ENCODE data around the gene TRMO. TPM values are rescaled to one million over a fixed set of nuclear protein-coding genes. Genes with fewer than 3 reads are reported as not detected.
"Not testable (repeated sequence)": the region's sequence is repeated elsewhere in the genome, so short reads cannot be mapped to it uniquely, and the experiment has no call there.

Gene TRMO, protein sequence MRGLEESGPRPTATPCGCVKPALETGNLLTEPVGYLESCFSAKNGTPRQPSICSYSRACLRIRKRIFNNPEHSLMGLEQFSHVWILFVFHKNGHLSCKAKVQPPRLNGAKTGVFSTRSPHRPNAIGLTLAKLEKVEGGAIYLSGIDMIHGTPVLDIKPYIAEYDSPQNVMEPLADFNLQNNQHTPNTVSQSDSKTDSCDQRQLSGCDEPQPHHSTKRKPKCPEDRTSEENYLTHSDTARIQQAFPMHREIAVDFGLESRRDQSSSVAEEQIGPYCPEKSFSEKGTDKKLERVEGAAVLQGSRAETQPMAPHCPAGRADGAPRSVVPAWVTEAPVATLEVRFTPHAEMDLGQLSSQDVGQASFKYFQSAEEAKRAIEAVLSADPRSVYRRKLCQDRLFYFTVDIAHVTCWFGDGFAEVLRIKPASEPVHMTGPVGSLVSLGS
- total RNA-seq, result 10 to 100 TPM; 26.6 to 31.8 TPM

DNA sequence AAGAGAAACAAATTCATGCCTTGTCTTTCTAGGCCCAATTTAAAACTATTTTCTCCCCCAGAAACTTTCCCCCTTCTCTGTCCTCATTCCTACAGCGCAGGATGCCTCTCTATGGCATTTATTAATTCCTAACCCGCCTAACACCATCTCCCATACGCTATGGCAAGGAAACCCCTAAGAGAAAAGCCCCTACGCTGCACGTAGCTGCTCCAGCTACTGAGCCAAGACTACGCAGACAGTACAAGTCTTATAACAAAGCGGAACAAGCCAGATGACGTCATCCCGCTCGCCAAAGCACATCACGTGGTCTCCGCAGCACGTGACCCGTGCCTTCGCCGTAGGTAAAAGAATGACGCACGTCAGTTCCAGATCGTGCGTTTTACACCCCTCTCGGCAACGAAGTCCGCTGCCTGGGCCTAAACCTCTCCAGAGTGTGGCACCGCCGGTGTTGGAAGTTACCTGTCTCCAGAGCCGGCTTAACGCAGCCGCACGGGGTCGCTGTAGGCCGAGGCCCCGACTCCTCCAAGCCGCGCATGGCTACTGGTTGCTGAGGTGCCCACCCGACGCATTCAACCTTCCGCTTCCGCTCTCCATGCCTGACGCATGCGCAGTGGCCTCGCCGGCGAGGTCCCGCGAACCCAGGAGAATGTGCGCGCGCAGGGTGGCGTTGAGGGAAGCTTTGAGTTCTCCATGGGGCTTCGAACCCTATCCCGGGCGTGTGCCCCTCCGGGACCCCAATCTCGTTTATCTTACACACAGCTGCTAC, at the start of gene TRMO:
Gene TRMO (minus strand): TSS at position 542 of the 766 bp plus-strand sequence. CDS start 7 bp downstream, at position 535.
- peak within 1 kb of the TSS; percentile 96 for H3K4me3 Mint-ChIP-seq
- peaks cover 60% of the 10 kb centered on the region for H3K4me1 Mint-ChIP-seq
- H3K27ac Mint-ChIP-seq, result peak within 1 kb of the TSS; percentile 99
- DNase-seq, result peak; percentile 98
- H3K36me3 Mint-ChIP-seq (ENCODE audit: low read depth), result peaks cover 22% of the 10 kb centered on the region
- POLR2A ChIA-PET, result interaction anchor here (0.5 to 1.0 kb wide), 5 partner anchors 17 to 335 kb away, joined by 3 to 7 read pairs (median 4); partner anchors contain the start of gene ANP32B
- no peaks in the 10 kb centered on the region for H3K9me3 Mint-ChIP-seq
- H3K27me3 Mint-ChIP-seq, result peaks cover 2% of the 10 kb centered on the region
- CTCF ChIA-PET, result interaction anchor here (0.6 to 5.8 kb wide), 20 partner anchors 11 to 334 kb away, joined by 3 to 39 read pairs (median 6); partner anchors contain the start of genes ANP32B, NANS and TBC1D2

DNA sequence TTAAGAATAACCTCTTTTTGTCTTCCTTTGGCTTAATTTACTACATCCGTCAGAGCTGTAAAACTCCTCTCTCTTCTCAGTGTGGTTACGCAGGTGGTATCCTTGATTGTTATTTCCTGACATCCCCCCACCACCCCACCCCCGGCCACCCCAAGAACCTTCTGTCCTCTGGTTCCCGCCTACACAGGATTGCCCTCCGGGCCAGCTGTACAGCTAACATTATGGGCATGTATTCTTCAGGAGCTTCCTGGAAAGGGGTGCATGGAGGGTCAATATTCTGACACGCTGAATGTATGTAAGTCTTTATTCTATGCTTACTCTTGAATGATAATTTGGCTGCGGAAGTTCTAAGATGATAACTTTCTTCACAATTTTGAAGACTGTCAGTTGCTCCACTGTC, 47.9 kb upstream of the TRMO start:
- H3K27me3 Mint-ChIP-seq, result peaks cover 11% of the 10 kb centered on the region
- H3K4me1 Mint-ChIP-seq, result peaks cover 9% of the 10 kb centered on the region
- ChIA-PET CTCF (interaction anchor here (0.8 to 1.3 kb wide), 2 partner anchors 13 to 14 kb away, joined by 3 to 7 read pairs; partner anchors contain the start of gene ANP32B), POLR2A (no interaction called here)
- no peaks in the 10 kb centered on the region for H3K36me3 Mint-ChIP-seq (ENCODE audit: low read depth)
- peak overlapping the region; percentile 11 for H3K27ac Mint-ChIP-seq
- no peak overlapping the region for H3K4me3 Mint-ChIP-seq
- peaks cover under 1% of the 10 kb centered on the region for H3K9me3 Mint-ChIP-seq
- no peak for DNase-seq

DNA sequence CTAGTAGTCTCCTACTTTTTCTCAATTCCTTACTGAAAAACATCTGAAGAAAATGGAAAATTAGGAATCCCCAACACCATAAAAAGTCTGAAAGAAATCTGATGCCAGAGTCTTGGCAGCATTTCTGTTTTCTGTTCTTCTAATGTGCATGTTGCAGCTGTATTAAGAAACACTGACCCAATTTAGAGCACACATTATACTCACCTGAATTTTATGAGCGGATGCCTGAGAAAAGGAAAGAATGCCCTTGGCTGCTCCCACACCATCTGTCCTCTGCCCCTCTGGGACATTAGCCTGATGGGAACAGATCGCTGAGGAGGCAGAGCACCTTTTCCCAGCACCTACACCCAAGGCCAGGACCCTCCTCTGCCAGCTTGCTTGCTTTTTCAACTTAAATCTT, 46.7 kb upstream of the TRMO start:
- Mint-ChIP-seq H3K36me3 (ENCODE audit: low read depth) (no peaks in the 10 kb centered on the region), H3K27ac (no peak overlapping the region), H3K4me1 (peaks cover 9% of the 10 kb centered on the region), H3K27me3 (peaks cover 14% of the 10 kb centered on the region), H3K9me3 (no peaks in the 10 kb centered on the region), H3K4me3 (no peak overlapping the region)
- ChIA-PET CTCF (interaction anchor here (0.8 to 3.1 kb wide), 2 partner anchors 14 to 21 kb away, joined by 5 to 19 read pairs; partner anchors contain the start of gene ANP32B), POLR2A (no interaction called here)
- DNase-seq, result no peak

DNA sequence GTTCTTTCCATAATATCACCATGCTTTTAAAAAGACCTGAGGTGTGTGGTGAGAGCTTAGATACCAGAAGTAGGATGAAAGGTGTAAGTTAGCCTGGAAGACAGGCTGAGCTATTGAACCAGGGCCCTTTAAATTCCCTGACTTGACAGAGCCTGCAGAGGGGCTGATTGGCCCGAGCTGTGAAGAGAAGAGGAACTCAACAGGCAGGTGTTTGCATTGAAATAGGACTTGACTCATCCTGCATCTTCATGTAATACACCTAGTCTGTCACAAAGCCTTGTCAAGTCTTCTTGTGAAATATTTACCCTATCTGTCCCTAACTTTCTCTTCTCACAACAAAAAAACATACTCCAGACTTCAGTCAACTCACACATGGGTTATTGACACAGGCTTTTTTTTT, 44.2 kb upstream of the TRMO start:
- CTCF ChIA-PET, result interaction anchor here (1.2 to 3.1 kb wide), 3 partner anchors 16 to 71 kb away, joined by 3 to 19 read pairs (median 9); partner anchors contain the start of genes ANP32B and TRMO
- H3K9me3 Mint-ChIP-seq, result no peaks in the 10 kb centered on the region
- peaks cover 11% of the 10 kb centered on the region for H3K27me3 Mint-ChIP-seq

DNA sequence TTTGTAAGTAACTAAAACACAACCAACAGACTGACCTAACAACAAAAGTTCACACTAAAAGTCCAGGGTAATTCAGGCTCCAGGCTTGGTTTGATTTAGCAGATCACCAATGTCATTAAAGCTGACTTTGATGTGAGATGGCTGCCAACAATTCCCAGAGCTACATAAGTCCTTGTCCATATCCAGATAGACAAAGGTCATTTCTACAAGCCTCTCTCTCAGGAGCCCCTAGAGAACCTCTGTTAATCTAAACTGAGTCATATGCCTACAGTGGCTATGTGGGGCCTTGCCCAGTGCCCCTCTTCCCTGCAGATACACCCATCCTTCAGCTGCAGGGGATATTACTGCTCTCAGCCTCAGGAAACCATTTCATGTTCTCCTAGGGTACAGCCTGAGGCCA, 42.6 kb upstream of the TRMO start:
- no peak overlapping the region for H3K27ac Mint-ChIP-seq
- POLR2A ChIA-PET, result no interaction called here

More for the DNA sequence above, 44.2 kb upstream of the TRMO start:
- no peak overlapping the region for H3K4me3 Mint-ChIP-seq
- no peaks in the 10 kb centered on the region for H3K36me3 Mint-ChIP-seq (ENCODE audit: low read depth)
- H3K27ac Mint-ChIP-seq, result no peak overlapping the region
- DNase-seq, result no peak
- H3K4me1 Mint-ChIP-seq, result peaks cover 9% of the 10 kb centered on the region
- POLR2A ChIA-PET, result no interaction called here

DNA sequence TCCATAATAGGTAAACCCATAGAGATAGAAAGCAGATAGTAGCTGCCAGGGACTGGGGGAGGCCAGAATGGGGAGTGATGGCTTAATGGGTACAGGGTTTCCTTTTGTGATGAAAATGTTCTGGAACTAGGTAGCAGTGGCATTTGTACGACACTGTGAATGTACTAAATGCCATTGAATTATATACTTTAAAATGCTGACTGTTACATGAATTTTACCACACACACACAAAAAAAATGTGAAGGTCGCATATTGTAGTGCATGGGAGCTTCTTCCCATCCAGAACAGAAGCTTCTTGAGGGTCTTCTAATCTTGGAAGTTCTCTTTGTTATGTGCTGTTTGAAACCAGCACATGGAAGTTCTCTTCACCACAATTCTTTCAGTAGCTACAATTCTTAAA, 40.9 kb upstream of the TRMO start:
- ChIA-PET POLR2A (no interaction called here), CTCF (interaction anchor here (1.2 to 1.4 kb wide), 2 partner anchors 20 to 40 kb away, joined by 3 to 5 read pairs; partner anchors contain the start of gene ANP32B)
- H3K4me1 Mint-ChIP-seq, result peaks cover 4% of the 10 kb centered on the region

More for the DNA sequence above, 42.6 kb upstream of the TRMO start:
- CTCF ChIA-PET, result interaction anchor here (1.2 to 2.1 kb wide), 2 partner anchors 16 to 18 kb away, joined by 5 to 6 read pairs; partner anchors contain the start of gene ANP32B
- Mint-ChIP-seq H3K36me3 (ENCODE audit: low read depth) (no peaks in the 10 kb centered on the region), H3K9me3 (no peaks in the 10 kb centered on the region), H3K4me3 (no peak overlapping the region), H3K4me1 (peaks cover 1% of the 10 kb centered on the region), H3K27me3 (peaks cover 11% of the 10 kb centered on the region)
- DNase-seq, result no peak

DNA sequence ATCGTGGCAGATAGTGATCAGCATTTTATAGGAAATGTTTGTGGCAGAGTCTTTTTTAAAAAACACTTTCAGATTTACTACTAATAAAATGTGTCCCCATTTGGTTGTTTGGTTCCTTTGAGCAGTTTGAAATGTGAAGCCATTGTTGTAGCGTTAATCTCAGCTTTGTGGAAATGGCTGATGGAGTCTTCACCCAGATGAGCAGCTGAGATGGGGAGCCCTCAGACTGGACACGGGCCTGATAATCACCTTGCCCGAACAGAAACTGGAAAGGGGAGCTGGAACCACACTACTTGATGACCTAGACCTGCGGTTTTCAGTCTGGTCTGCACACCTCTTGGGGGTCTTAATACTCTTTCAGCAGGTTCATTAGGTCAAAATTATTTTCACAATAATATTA, 40.3 kb upstream of the TRMO start:
- ChIA-PET CTCF (interaction anchor here (0.5 to 1.4 kb wide), 4 partner anchors 14 to 39 kb away, joined by 3 to 5 read pairs (median 3); partner anchors contain the start of gene ANP32B), POLR2A (no interaction called here)
- Mint-ChIP-seq H3K4me1 (peaks cover 4% of the 10 kb centered on the region), H3K9me3 (no peaks in the 10 kb centered on the region), H3K27me3 (peaks cover 11% of the 10 kb centered on the region), H3K27ac (no peak overlapping the region), H3K36me3 (ENCODE audit: low read depth) (no peaks in the 10 kb centered on the region), H3K4me3 (no peak overlapping the region)
- DNase-seq, result no peak

More for the DNA sequence above, 40.9 kb upstream of the TRMO start:
- H3K9me3 Mint-ChIP-seq, result no peaks in the 10 kb centered on the region
- no peak overlapping the region for H3K4me3 Mint-ChIP-seq
- peaks cover 11% of the 10 kb centered on the region for H3K27me3 Mint-ChIP-seq
- no peak overlapping the region for H3K27ac Mint-ChIP-seq
- no peak for DNase-seq
- no peaks in the 10 kb centered on the region for H3K36me3 Mint-ChIP-seq (ENCODE audit: low read depth)

DNA sequence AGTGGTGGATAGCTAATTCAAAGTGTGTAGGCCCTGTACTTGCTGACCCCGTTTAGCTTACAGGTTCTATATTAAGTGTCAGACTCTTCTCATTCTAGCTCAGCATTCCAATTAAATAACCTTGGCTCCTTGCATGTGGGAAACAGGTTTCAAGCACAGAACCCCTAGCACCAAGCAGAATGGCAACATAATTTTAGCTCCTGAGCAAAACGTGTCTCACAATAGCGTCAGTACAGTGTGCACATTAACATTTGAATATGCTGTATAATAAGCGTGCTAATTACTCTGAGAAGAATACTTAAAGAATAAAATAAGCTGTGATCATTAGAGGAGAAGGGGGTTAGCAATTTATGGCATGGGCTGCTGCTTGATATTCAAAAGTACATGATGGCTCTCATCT, 39.8 kb upstream of the TRMO start:
- POLR2A ChIA-PET, result no interaction called here
- Mint-ChIP-seq H3K27me3 (peaks cover 10% of the 10 kb centered on the region), H3K36me3 (ENCODE audit: low read depth) (no peaks in the 10 kb centered on the region), H3K27ac (no peak overlapping the region), H3K4me3 (no peak overlapping the region), H3K4me1 (peaks cover 4% of the 10 kb centered on the region), H3K9me3 (no peaks in the 10 kb centered on the region)
- CTCF ChIA-PET, result interaction anchor here (0.5 to 1.1 kb wide), 3 partner anchors 13 to 83 kb away, joined by 3 read pairs; no protein-coding TSS in a partner anchor
- no peak for DNase-seq

DNA sequence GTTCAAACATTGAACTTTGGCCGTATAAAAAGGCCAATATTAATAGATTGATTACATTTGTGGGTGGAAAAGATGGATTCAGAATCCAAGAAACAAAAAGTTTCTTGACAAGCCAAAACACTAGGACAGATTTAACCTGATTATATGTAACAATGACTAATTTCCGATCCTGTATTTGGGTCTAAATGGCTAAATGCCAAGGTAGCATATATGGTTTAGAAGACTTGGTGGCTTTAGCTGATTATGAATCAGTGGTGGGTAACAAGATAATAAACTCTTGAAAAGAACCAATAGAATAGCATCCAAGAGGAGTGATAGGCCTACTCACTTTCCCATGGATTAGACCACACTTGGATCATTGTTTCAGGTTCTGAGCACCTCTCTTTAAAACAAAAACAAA, 39.1 kb upstream of the TRMO start:
- peaks cover 4% of the 10 kb centered on the region for H3K4me1 Mint-ChIP-seq
- ChIA-PET POLR2A (no interaction called here), CTCF (interaction anchor here (0.5 to 1.1 kb wide), 3 partner anchors 38 to 439 kb away, joined by 3 to 4 read pairs (median 3); no protein-coding TSS in a partner anchor)
- peaks cover 8% of the 10 kb centered on the region for H3K27me3 Mint-ChIP-seq
- no peak overlapping the region for H3K4me3 Mint-ChIP-seq
- H3K36me3 Mint-ChIP-seq (ENCODE audit: low read depth), result no peaks in the 10 kb centered on the region
- H3K27ac Mint-ChIP-seq, result no peak overlapping the region
- no peak for DNase-seq
- no peaks in the 10 kb centered on the region for H3K9me3 Mint-ChIP-seq

DNA sequence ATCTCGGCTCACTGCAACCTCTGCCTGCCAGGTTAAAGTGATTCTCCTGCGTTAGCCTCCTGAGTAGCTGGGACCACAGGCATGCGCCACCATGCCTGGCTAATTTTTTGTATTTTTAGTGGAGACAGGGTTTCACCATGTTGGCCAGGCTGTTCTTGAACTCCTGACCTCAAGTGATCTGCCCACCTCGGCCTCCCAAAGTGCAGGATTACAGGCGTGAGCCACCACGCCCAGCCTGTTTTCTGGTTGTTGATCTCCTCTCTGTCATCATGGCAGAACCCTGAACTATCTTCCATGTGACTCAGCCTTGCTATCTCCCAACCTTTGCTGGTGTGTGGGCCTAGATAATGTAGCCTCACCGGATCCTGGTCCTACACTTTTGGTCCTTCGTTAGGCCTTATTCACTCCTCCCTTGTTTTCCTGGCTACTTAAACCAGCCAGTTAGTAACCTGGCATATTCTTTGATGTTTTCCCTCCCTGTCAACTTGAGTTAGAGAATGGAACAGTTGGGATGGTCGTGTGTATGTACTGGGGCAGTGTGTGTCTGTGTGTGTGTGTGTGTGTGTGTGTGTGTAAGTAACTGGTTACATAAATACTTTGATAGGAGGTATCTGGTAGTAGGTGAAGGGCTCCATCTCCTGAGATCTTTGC, 38.5 kb upstream of the TRMO start:
- DNase-seq; H3K27me3 Mint-ChIP-seq; POLR2A ChIA-PET; H3K9me3 Mint-ChIP-seq; H3K4me1 Mint-ChIP-seq; H3K4me3 Mint-ChIP-seq; H3K36me3 Mint-ChIP-seq (ENCODE audit: low read depth); H3K27ac Mint-ChIP-seq: not testable (repeated sequence)
- CTCF ChIA-PET, result interaction anchor here (1.0 to 2.8 kb wide), 2 partner anchors 37 to 73 kb away, joined by 3 to 14 read pairs; no protein-coding TSS in a partner anchor

DNA sequence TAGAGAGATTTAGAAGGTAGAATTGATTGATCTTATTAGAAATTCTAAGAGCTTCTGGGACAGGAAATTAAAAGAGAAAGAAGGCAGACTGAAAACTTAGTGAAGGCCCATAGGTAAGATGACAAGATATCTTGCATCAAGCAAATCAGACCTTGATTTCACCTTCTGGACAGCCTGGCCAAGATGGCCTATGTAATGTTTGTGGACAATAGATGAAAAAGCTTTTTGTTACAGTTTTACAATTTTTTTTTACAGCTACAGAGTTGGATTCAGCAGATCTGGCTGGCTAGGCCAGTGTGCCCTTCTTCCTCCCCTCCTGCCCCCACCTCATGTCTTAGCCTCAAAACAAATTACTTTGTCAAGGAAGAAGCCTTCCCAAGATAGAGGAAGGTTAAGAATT, 37.3 kb upstream of the TRMO start:
- POLR2A ChIA-PET, result no interaction called here
- Mint-ChIP-seq H3K27ac (no peak overlapping the region), H3K27me3 (peaks cover 5% of the 10 kb centered on the region), H3K4me3 (no peak overlapping the region), H3K36me3 (ENCODE audit: low read depth) (no peaks in the 10 kb centered on the region), H3K9me3 (no peaks in the 10 kb centered on the region), H3K4me1 (peaks cover 4% of the 10 kb centered on the region)
- CTCF ChIA-PET, result interaction anchor here (0.6 to 2.8 kb wide), 11 partner anchors 8 to 74 kb away, joined by 3 to 14 read pairs (median 4); partner anchors contain the start of gene ANP32B
- no peak for DNase-seq
